SK-N-SH treated with all-trans-retinoic acid at 6 μM for 48 hours (cell line): ENCODE data around the gene NRXN3.

Source experiments
- ATAC-seq: fragments of 200-7000 bp; cut with Tn5 transposase; 3 replicates; pipeline ENCODE4 v1.9.1; 2020; ENCODE audit warnings: mild to moderate bottlenecking, moderate library complexity
- BACH2 ChIP-seq: fragments of 250-450 bp; sonication (Bioruptor Pico); IDR thresholded peaks from 2 replicates; pipeline ENCODE4 v1.9.0; 2021; ENCODE audit warnings: mild to moderate bottlenecking, borderline replicate concordance
- CSDC2 ChIP-seq: fragments of 250-450 bp; sonication (Bioruptor Pico); IDR thresholded peaks from 2 replicates; pipeline ENCODE4 v1.5.0; 2020; ENCODE audit warnings: mild to moderate bottlenecking, moderate library complexity
- GLIS3 ChIP-seq: fragments of 250-450 bp; sonication (Bioruptor Pico); IDR thresholded peaks from 2 replicates; pipeline ENCODE4 v1.5.0; 2020; ENCODE audit warnings: mild to moderate bottlenecking, moderate library complexity
- ISL1 ChIP-seq: fragments of 250-450 bp; sonication (Bioruptor Pico); IDR thresholded peaks from 2 replicates; pipeline ENCODE4 v2.1.2; 2022; ENCODE audit warnings: mild to moderate bottlenecking, moderate library complexity
- OSR1 ChIP-seq: fragments of 250-450 bp; sonication (Bioruptor Pico); IDR thresholded peaks from 2 replicates; pipeline ENCODE4 v1.8.0; 2022; ENCODE audit warnings: moderate library complexity, mild to moderate bottlenecking, inconsistent platforms
- PPARA ChIP-seq: fragments of 250-450 bp; sonication (Bioruptor Pico); IDR thresholded peaks from 2 replicates; pipeline ENCODE4 v1.5.0; 2020; ENCODE audit warnings: mild to moderate bottlenecking, borderline replicate concordance
- SNAI2 ChIP-seq: fragments of 250-450 bp; sonication (Bioruptor Pico); IDR thresholded peaks from 2 replicates; pipeline ENCODE4 v1.5.0; 2020; ENCODE audit warnings: mild to moderate bottlenecking, moderate library complexity
- TCF4 ChIP-seq: fragments of 250-450 bp; sonication (Bioruptor Pico); IDR thresholded peaks from 2 replicates; pipeline ENCODE4 v1.8.0; 2021; ENCODE audit warnings: mild to moderate bottlenecking, moderate library complexity, borderline replicate concordance
- TOX ChIP-seq: fragments of 250-450 bp; sonication (Bioruptor Pico); IDR thresholded peaks from 2 replicates; pipeline ENCODE4 v1.8.0; 2021; ENCODE audit warnings: mild to moderate bottlenecking, moderate library complexity, borderline replicate concordance
- ZC3H10 ChIP-seq: fragments of 250-450 bp; sonication (Bioruptor Pico); IDR thresholded peaks from 2 replicates; pipeline ENCODE4 v1.5.1; 2021; ENCODE audit warnings: mild to moderate bottlenecking, moderate library complexity
- ZFP3 ChIP-seq: fragments of 250-450 bp; sonication (Bioruptor Pico); IDR thresholded peaks from 2 replicates; pipeline ENCODE4 v1.5.0; 2020; ENCODE audit warnings: mild to moderate bottlenecking, moderate library complexity
- ZFP30 ChIP-seq: fragments of 450-650 bp; formaldehyde crosslinking; IDR thresholded peaks from 2 replicates; pipeline ENCODE4 v1.5.0; 2022; ENCODE audit warnings: mild to moderate bottlenecking, moderate library complexity
- ZNF565 ChIP-seq: fragments of 450-650 bp; formaldehyde crosslinking; conservative IDR thresholded peaks from 2 replicates; pipeline ENCODE4 v1.5.0; 2020; ENCODE audit warnings: low read depth, mild to moderate bottlenecking, moderate library complexity
- ZNF70 ChIP-seq: fragments of 450-650 bp; formaldehyde crosslinking; IDR thresholded peaks from 2 replicates; pipeline ENCODE4 v1.5.0; 2020; ENCODE audit warnings: mild to moderate bottlenecking, moderate library complexity
- ZNF8 ChIP-seq: fragments of 450-650 bp; formaldehyde crosslinking; IDR thresholded peaks from 2 replicates; pipeline ENCODE4 v1.5.0; 2020; ENCODE audit warnings: mild to moderate bottlenecking, moderate library complexity
- TF ChIP-seq, protein P1 (sequence below): fragments of 250-450 bp; sonication (Bioruptor Pico); IDR thresholded peaks from 2 replicates; pipeline ENCODE4 v1.8.0; 2021; ENCODE audit warnings: low read depth, mild to moderate bottlenecking, moderate library complexity, borderline replicate concordance
- TF ChIP-seq, protein P2 (sequence below): fragments of 250-450 bp; sonication (Bioruptor Pico); IDR thresholded peaks from 2 replicates; pipeline ENCODE4 v1.5.0; 2020; ENCODE audit warnings: mild to moderate bottlenecking, moderate library complexity
- TF ChIP-seq, protein P3 (sequence below): fragments of 250-450 bp; sonication (Bioruptor Pico); IDR thresholded peaks from 2 replicates; pipeline ENCODE4 v1.5.1; 2021; ENCODE audit warnings: mild to moderate bottlenecking, moderate library complexity
- TF ChIP-seq, protein P4 (sequence below): fragments of 250-450 bp; sonication (Bioruptor Pico); IDR thresholded peaks from 2 replicates; pipeline ENCODE4 v1.8.0; 2020; ENCODE audit warnings: mild to moderate bottlenecking, moderate library complexity, borderline replicate concordance

NRXN3 gene

DNA sequence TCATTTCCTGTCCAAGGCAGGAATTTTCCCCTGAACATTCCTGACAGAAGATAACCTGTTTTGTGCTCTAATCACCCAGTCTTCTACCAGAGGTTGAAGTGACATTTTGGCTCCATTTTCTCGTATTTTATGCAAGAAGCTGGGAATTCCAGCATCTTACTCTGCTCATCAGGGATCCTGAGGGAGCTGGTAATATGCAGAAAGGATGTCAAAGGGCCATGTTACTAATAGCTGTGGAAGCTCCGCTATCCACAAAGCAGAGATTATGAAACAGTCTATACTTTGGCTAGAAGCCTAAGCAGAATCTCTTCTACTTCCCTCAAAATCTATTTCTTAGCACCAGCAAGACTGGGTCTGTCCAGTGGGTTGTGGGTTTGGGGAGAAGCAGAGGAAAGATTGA, 1428.2 kb downstream of the NRXN3 start (continued):
- TF ChIP-seq, protein P1, sequence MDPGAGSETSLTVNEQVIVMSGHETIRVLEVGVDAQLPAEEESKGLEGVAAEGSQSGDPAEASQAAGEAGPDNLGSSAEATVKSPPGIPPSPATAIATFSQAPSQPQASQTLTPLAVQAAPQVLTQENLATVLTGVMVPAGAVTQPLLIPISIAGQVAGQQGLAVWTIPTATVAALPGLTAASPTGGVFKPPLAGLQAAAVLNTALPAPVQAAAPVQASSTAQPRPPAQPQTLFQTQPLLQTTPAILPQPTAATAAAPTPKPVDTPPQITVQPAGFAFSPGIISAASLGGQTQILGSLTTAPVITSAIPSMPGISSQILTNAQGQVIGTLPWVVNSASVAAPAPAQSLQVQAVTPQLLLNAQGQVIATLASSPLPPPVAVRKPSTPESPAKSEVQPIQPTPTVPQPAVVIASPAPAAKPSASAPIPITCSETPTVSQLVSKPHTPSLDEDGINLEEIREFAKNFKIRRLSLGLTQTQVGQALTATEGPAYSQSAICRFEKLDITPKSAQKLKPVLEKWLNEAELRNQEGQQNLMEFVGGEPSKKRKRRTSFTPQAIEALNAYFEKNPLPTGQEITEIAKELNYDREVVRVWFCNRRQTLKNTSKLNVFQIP (CRISPR knock-in tag), result no peak
- TF ChIP-seq ZFP30 (CRISPR knock-in tag), result no peak
- TF ChIP-seq TCF4, result no peak
- TF ChIP-seq, protein P2, sequence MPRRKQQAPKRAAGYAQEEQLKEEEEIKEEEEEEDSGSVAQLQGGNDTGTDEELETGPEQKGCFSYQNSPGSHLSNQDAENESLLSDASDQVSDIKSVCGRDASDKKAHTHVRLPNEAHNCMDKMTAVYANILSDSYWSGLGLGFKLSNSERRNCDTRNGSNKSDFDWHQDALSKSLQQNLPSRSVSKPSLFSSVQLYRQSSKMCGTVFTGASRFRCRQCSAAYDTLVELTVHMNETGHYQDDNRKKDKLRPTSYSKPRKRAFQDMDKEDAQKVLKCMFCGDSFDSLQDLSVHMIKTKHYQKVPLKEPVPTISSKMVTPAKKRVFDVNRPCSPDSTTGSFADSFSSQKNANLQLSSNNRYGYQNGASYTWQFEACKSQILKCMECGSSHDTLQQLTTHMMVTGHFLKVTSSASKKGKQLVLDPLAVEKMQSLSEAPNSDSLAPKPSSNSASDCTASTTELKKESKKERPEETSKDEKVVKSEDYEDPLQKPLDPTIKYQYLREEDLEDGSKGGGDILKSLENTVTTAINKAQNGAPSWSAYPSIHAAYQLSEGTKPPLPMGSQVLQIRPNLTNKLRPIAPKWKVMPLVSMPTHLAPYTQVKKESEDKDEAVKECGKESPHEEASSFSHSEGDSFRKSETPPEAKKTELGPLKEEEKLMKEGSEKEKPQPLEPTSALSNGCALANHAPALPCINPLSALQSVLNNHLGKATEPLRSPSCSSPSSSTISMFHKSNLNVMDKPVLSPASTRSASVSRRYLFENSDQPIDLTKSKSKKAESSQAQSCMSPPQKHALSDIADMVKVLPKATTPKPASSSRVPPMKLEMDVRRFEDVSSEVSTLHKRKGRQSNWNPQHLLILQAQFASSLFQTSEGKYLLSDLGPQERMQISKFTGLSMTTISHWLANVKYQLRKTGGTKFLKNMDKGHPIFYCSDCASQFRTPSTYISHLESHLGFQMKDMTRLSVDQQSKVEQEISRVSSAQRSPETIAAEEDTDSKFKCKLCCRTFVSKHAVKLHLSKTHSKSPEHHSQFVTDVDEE (CRISPR knock-in tag), result no peak

DNA sequence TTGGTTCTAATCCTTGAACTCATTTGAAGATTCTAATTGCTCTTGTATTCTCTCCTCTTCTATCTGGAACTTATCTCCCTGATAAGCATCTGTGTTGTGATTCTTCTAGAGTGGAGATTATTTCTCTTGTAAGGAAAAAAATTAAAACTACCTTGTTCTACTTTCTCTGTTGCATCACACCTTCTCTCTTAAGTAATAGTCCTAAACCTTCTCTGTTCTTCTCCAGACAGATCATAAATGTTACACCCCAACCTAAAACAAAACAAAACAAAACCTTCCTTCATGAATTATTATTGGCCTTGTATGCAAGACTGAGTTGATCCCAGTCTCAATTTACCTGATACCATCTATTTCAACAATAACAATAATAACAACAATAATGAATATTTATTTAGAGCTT, 1429.1 kb downstream of the NRXN3 start:
- ATAC-seq, result no peak
- TF ChIP-seq BACH2 (no peak), TCF4 (no peak), CSDC2 (CRISPR knock-in tag) (no peak), ZNF70 (CRISPR knock-in tag) (no peak), ISL1 (CRISPR knock-in tag) (no peak), SNAI2 (CRISPR knock-in tag) (no peak), ZC3H10 (CRISPR knock-in tag) (no peak), PPARA (no peak), ZFP3 (CRISPR knock-in tag) (no peak)
- TF ChIP-seq, protein P1 (CRISPR knock-in tag), result no peak
- TF ChIP-seq, protein P3, sequence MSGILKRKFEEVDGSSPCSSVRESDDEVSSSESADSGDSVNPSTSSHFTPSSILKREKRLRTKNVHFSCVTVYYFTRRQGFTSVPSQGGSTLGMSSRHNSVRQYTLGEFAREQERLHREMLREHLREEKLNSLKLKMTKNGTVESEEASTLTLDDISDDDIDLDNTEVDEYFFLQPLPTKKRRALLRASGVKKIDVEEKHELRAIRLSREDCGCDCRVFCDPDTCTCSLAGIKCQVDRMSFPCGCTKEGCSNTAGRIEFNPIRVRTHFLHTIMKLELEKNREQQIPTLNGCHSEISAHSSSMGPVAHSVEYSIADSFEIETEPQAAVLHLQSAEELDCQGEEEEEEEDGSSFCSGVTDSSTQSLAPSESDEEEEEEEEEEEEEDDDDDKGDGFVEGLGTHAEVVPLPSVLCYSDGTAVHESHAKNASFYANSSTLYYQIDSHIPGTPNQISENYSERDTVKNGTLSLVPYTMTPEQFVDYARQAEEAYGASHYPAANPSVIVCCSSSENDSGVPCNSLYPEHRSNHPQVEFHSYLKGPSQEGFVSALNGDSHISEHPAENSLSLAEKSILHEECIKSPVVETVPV, result no peak
- TF ChIP-seq, protein P2 (CRISPR knock-in tag), result no peak

DNA sequence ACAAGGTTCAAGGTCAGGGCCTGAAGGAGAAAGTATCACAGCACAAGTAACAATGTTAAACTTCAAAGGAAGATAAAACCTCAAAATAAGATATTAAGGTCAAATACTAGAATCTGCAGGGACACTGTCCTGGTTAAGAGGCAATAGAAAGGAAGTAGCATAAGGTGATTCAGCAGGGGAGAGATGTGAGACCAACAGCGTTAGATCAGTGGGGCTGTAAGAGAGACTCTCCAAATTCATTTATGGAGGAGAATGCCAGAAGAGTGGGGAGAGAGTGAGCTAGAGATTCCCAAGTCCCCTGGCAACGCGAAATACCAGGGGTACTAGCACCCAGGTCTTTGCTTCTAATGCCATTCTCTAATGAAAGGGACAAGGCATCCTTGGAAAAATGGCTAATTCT, 1430.2 kb downstream of the NRXN3 start:
- no peak for ATAC-seq
- TF ChIP-seq BACH2 (no peak), ZC3H10 (CRISPR knock-in tag) (no peak), ZNF8 (CRISPR knock-in tag) (no peak), GLIS3 (CRISPR knock-in tag) (no peak), TOX (CRISPR knock-in tag) (no peak), OSR1 (CRISPR knock-in tag) (no peak), ZNF70 (CRISPR knock-in tag) (no peak), ZNF565 (CRISPR knock-in tag) (no peak), SNAI2 (CRISPR knock-in tag) (no peak), ISL1 (CRISPR knock-in tag) (no peak), ZFP3 (CRISPR knock-in tag) (no peak)
- TF ChIP-seq, protein P4, sequence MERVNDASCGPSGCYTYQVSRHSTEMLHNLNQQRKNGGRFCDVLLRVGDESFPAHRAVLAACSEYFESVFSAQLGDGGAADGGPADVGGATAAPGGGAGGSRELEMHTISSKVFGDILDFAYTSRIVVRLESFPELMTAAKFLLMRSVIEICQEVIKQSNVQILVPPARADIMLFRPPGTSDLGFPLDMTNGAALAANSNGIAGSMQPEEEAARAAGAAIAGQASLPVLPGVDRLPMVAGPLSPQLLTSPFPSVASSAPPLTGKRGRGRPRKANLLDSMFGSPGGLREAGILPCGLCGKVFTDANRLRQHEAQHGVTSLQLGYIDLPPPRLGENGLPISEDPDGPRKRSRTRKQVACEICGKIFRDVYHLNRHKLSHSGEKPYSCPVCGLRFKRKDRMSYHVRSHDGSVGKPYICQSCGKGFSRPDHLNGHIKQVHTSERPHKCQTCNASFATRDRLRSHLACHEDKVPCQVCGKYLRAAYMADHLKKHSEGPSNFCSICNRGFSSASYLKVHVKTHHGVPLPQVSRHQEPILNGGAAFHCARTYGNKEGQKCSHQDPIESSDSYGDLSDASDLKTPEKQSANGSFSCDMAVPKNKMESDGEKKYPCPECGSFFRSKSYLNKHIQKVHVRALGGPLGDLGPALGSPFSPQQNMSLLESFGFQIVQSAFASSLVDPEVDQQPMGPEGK (CRISPR knock-in tag), result no peak
